Neural progenitor cell (in vitro differentiated cells): ENCODE results near the gene CCDC201. TPM values are rescaled to one million over a fixed set of nuclear protein-coding genes. Genes with fewer than 3 reads are reported as not detected.
A peak's percentile ranks its signal among the peaks of the same experiment; 100 is the strongest.
"Not testable (repeated sequence)": the region's sequence is repeated elsewhere in the genome, so short reads cannot be mapped to it uniquely, and the experiment has no call there.

ENCODE experiments used
- DNase-seq: peaks from one replicate; pipeline ENCODE4 v3.0.0-alpha.2; 2016; ENCODE audit warnings: low spot score
- H2AFZ ChIP-seq: fragments of 200-600 bp; sonication (generic); replicated peaks from 2 replicates; pipeline ENCODE4 v1.6.1; 2016; ENCODE audit warnings: antibody characterized with exemption
- H3F3A ChIP-seq: fragments of 200-600 bp; sonication (generic); 2 replicates; pipeline ENCODE4 v1.6.1; 2016; ENCODE audit warnings: antibody characterized with exemption, low read depth
- H3K27ac ChIP-seq: fragments of 200-600 bp; sonication (generic); 2 replicates; pipeline ENCODE4 v1.5.1; 2016; ENCODE audit warnings: mild to moderate bottlenecking
- H3K27me3 ChIP-seq: fragments of 200-600 bp; sonication (generic); 2 replicates; pipeline ENCODE4 v1.6.1; 2016; ENCODE audit warnings: mild to moderate bottlenecking, moderate library complexity
- H3K36me3 ChIP-seq: fragments of 200-600 bp; sonication (generic); 2 replicates; pipeline ENCODE4 v1.5.1; 2016
- H3K4me1 ChIP-seq: fragments of 200-600 bp; sonication (generic); 2 replicates; pipeline ENCODE4 v1.6.1; 2016; ENCODE audit warnings: mixed run types
- H3K4me2 ChIP-seq: fragments of 200-600 bp; sonication (generic); 2 replicates; pipeline ENCODE4 v1.6.1; 2016
- H3K4me3 ChIP-seq: fragments of 200-600 bp; sonication (generic); 2 replicates; pipeline ENCODE4 v1.5.1; 2016
- H3K79me2 ChIP-seq: fragments of 200-600 bp; sonication (generic); 2 replicates; pipeline ENCODE4 v1.6.1; 2016; ENCODE audit warnings: low read depth
- H3K9ac ChIP-seq: fragments of 200-600 bp; sonication (generic); 2 replicates; pipeline ENCODE4 v1.6.1; 2016
- H3K9me3 ChIP-seq: fragments of 200-600 bp; sonication (generic); 2 replicates; pipeline ENCODE4 v1.5.1; 2016; ENCODE audit warnings: low read depth
- H4K20me1 ChIP-seq: fragments of 200-600 bp; sonication (generic); 2 replicates; pipeline ENCODE4 v1.6.1; 2016; ENCODE audit warnings: low read depth
- H3K27ac Mint-ChIP-seq: 3 replicates; pipeline ENCODE4 v1.8.0; 2021; ENCODE audit warnings: mixed read lengths
- H3K27me3 Mint-ChIP-seq: 2 replicates; pipeline ENCODE4 v1.8.0; 2022; ENCODE audit warnings: low read depth, mild to moderate bottlenecking, inconsistent platforms, moderate library complexity, mixed read lengths; ENCODE audit not compliant: insufficient read depth
- H3K36me3 Mint-ChIP-seq: 3 replicates; pipeline ENCODE4 v1.8.0; 2021; ENCODE audit warnings: mixed read lengths
- H3K4me1 Mint-ChIP-seq: 3 replicates; pipeline ENCODE4 v1.8.0; 2021; ENCODE audit warnings: mixed read lengths
- H3K4me3 Mint-ChIP-seq: 3 replicates; pipeline ENCODE4 v1.8.0; 2021; ENCODE audit warnings: mild to moderate bottlenecking, moderate library complexity, mixed read lengths
- H3K9me3 Mint-ChIP-seq: 3 replicates; pipeline ENCODE4 v1.8.0; 2020; ENCODE audit warnings: mixed read lengths
- total RNA-seq: library from RNA; depleted of rRNA; stranded (reverse); fragments of >200 nt; gene quantifications from 2 replicates; pipeline ENCODE4 v1.2.3, GENCODE V29; 2015; ENCODE audit warnings: low replicate concordance

Gene CCDC201
- total RNA-seq, 1 donor from 2014 or later = not detected

DNA sequence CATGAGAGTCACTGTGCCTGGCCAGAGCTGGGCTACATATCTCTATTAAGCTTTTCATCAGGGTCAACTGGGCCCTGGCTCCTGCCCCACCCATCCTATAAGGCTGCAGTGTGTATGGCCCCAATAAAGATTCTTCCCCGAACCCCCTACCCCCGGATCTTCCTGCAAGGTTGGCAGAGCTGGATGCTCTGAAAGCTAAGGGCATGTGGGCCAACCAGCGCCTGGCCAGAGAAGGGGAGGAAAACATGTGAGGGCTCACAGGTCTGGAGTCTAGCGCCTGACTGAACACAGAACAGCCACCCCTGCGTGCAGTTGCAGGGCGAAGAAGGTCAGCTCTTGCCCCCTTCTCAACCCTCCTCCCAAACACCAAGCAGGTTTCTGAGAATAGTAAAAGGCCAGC, 24.1 kb downstream of the CCDC201 start:
- not testable (repeated sequence) for H3K27ac Mint-ChIP-seq, H3K36me3 Mint-ChIP-seq, H3K27me3 Mint-ChIP-seq, H2AFZ ChIP-seq, H4K20me1 ChIP-seq, H3K4me2 ChIP-seq, DNase-seq, H3K27me3 ChIP-seq, H3K79me2 ChIP-seq, H3K36me3 ChIP-seq, H3K4me1 Mint-ChIP-seq, H3K4me1 ChIP-seq, H3K9me3 Mint-ChIP-seq, H3K9me3 ChIP-seq, H3K4me3 ChIP-seq, H3K4me3 Mint-ChIP-seq, H3K9ac ChIP-seq, H3F3A ChIP-seq, H3K27ac ChIP-seq

- not testable (repeated sequence) for H3K36me3 ChIP-seq, H3K79me2 ChIP-seq, H3K36me3 Mint-ChIP-seq, H2AFZ ChIP-seq, H3K27ac Mint-ChIP-seq, H3K9ac ChIP-seq, H3K4me3 Mint-ChIP-seq, H3K27me3 Mint-ChIP-seq, H3K27ac ChIP-seq, DNase-seq, H3K4me2 ChIP-seq, H3K4me1 ChIP-seq, H3K9me3 ChIP-seq, H3K4me3 ChIP-seq, H3K27me3 ChIP-seq, H4K20me1 ChIP-seq, H3F3A ChIP-seq, H3K9me3 Mint-ChIP-seq
- H3K4me1 Mint-ChIP-seq = peaks cover 11% of the 10 kb centered on the region
These were observed 26.3 kb downstream of the CCDC201 start for GRCh38 chr7:45846536-45846935.

GRCh38 chr7:45841926-45842717, 30.8 kb downstream of the CCDC201 start:
- not testable (repeated sequence) for H4K20me1 ChIP-seq, H3K27me3 ChIP-seq, H3K36me3 ChIP-seq, H3K27ac ChIP-seq, H3K4me1 Mint-ChIP-seq, H3K9me3 ChIP-seq, H3K4me2 ChIP-seq, H3K9me3 Mint-ChIP-seq, H3K4me3 ChIP-seq, H3F3A ChIP-seq, H3K27me3 Mint-ChIP-seq, H3K9ac ChIP-seq, H3K36me3 Mint-ChIP-seq, DNase-seq, H3K4me1 ChIP-seq, H3K79me2 ChIP-seq, H2AFZ ChIP-seq
- peak overlapping the region; percentile 2 for H3K4me3 Mint-ChIP-seq
- peak overlapping the region; percentile 22 for H3K27ac Mint-ChIP-seq

GRCh38 chr7:45838852-45839251, 34.0 kb downstream of the CCDC201 start:
- H2AFZ ChIP-seq, DNase-seq, H3K27me3 ChIP-seq, H3K9ac ChIP-seq, H3F3A ChIP-seq, H3K4me1 Mint-ChIP-seq, H3K27ac ChIP-seq, H3K27ac Mint-ChIP-seq, H4K20me1 ChIP-seq, H3K9me3 Mint-ChIP-seq, H3K4me2 ChIP-seq, H3K36me3 ChIP-seq, H3K27me3 Mint-ChIP-seq, H3K36me3 Mint-ChIP-seq, H3K79me2 ChIP-seq, H3K4me3 ChIP-seq, H3K4me3 Mint-ChIP-seq, H3K9me3 ChIP-seq, H3K4me1 ChIP-seq: not testable (repeated sequence)

GRCh38 chr7:45832433-45833177, 40.3 kb downstream of the CCDC201 start:
- not testable (repeated sequence) for H3K27ac ChIP-seq, H3K4me3 ChIP-seq, H3K27me3 ChIP-seq, DNase-seq, H3K4me1 Mint-ChIP-seq, H3K36me3 ChIP-seq, H3K36me3 Mint-ChIP-seq, H3K4me1 ChIP-seq, H3K9ac ChIP-seq, H3F3A ChIP-seq, H3K9me3 Mint-ChIP-seq, H4K20me1 ChIP-seq, H3K27me3 Mint-ChIP-seq, H3K4me3 Mint-ChIP-seq, H3K79me2 ChIP-seq, H2AFZ ChIP-seq, H3K9me3 ChIP-seq, H3K27ac Mint-ChIP-seq, H3K4me2 ChIP-seq

DNA sequence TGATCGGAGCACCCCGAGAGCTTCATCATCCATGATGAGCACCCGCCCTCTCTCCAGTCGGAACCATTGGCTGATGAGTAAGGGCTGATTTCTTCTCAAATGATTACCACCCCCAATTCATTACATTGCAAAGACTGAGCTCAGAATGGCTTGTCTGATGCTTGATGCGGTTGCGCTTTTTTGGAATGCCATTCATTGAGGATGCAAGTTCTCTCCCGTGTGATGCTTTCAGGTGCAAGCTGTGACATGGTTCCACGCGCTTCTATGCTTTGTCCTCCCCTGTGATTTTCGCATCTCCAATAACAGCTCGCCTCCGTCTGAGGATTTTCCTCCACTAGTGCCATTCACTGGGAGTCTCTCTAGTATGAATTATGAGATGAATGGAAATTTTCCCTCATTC, 43.0 kb downstream of the CCDC201 start:
- not testable (repeated sequence) for H4K20me1 ChIP-seq, H3K4me3 ChIP-seq, H3K9ac ChIP-seq, H3K4me1 ChIP-seq, H3K36me3 ChIP-seq, DNase-seq, H3K27me3 ChIP-seq, H3K27ac ChIP-seq, H3K27ac Mint-ChIP-seq, H3K36me3 Mint-ChIP-seq, H3K9me3 Mint-ChIP-seq, H2AFZ ChIP-seq, H3K79me2 ChIP-seq, H3K4me2 ChIP-seq, H3F3A ChIP-seq, H3K9me3 ChIP-seq, H3K27me3 Mint-ChIP-seq, H3K4me1 Mint-ChIP-seq, H3K4me3 Mint-ChIP-seq

DNA sequence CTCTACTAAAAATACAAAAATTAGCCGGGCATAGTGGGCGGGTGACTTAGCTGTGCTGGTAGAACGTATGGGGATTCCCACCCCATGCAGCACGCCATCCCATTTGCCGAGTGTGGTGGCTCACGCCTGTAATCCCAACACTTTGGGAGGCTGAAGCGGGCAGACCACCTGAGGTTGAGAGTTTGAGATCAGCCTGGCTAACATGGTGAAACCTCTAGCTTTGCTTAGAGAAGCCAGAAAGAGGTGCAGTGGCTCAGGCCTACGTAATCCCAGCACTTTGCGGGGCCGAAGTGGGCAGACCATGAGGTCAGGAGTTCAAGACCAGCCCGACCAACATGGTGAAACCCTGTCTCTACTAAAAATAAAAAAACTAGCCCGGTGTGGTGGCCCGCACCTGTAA, 45.2 kb downstream of the CCDC201 start:
- H3K4me3 ChIP-seq, H3F3A ChIP-seq, H3K27me3 ChIP-seq, H3K4me3 Mint-ChIP-seq, H3K4me2 ChIP-seq, H4K20me1 ChIP-seq, H3K9ac ChIP-seq, H3K9me3 ChIP-seq, H3K27ac ChIP-seq, H3K4me1 ChIP-seq, H3K36me3 Mint-ChIP-seq, H2AFZ ChIP-seq, H3K9me3 Mint-ChIP-seq, H3K79me2 ChIP-seq, H3K36me3 ChIP-seq, H3K27me3 Mint-ChIP-seq, DNase-seq, H3K27ac Mint-ChIP-seq, H3K4me1 Mint-ChIP-seq: not testable (repeated sequence)

- DNase-seq, H3K4me1 ChIP-seq, H3K27ac ChIP-seq, H3K27me3 Mint-ChIP-seq, H3K9ac ChIP-seq, H3K27ac Mint-ChIP-seq, H3K9me3 Mint-ChIP-seq, H3K79me2 ChIP-seq, H2AFZ ChIP-seq, H3K4me3 ChIP-seq, H3K36me3 Mint-ChIP-seq, H3K4me3 Mint-ChIP-seq, H3K9me3 ChIP-seq, H3K36me3 ChIP-seq, H3K27me3 ChIP-seq, H3K4me1 Mint-ChIP-seq, H3F3A ChIP-seq, H4K20me1 ChIP-seq, H3K4me2 ChIP-seq: not testable (repeated sequence)
These were observed 46.3 kb downstream of the CCDC201 start for GRCh38 chr7:45826550-45826949.
